ENCODE data around the gene GCAT. TPM values are rescaled to one million over a fixed set of nuclear protein-coding genes. Genes with fewer than 3 reads are reported as not detected.

GCAT gene
- total and polyA plus RNA-seq, 2 of the 13 experiments (the other 11 are each of a cell fraction or from before 2014, with no cell fraction given): 28.0 to 50.3 TPM

- TF ChIP-seq ZNF275 (CRISPR knock-in tag; IDR thresholded peaks at IDR 0.05; ENCODE audit: borderline replicate concordance) (no peak), FOXK1 (CRISPR knock-in tag; IDR thresholded peaks at IDR 0.05; ENCODE audit: borderline replicate concordance, low read depth) (no peak), CENPT (CRISPR knock-in tag; IDR thresholded peaks at IDR 0.05; ENCODE audit: low read depth) (no peak), JDP2 (CRISPR knock-in tag; IDR thresholded peaks at IDR 0.05; ENCODE audit: borderline replicate concordance) (no peak), ZNF510 (CRISPR knock-in tag; IDR thresholded peaks at IDR 0.05; ENCODE audit: low read depth) (no peak), PLRG1 (conservative IDR thresholded peaks at IDR 0.05) (no peak), DNMT3B (CRISPR knock-in tag; conservative IDR thresholded peaks at IDR 0.05) (no peak)
- TF ChIP-seq, protein P1, sequence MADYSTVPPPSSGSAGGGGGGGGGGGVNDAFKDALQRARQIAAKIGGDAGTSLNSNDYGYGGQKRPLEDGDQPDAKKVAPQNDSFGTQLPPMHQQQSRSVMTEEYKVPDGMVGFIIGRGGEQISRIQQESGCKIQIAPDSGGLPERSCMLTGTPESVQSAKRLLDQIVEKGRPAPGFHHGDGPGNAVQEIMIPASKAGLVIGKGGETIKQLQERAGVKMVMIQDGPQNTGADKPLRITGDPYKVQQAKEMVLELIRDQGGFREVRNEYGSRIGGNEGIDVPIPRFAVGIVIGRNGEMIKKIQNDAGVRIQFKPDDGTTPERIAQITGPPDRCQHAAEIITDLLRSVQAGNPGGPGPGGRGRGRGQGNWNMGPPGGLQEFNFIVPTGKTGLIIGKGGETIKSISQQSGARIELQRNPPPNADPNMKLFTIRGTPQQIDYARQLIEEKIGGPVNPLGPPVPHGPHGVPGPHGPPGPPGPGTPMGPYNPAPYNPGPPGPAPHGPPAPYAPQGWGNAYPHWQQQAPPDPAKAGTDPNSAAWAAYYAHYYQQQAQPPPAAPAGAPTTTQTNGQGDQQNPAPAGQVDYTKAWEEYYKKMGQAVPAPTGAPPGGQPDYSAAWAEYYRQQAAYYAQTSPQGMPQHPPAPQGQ (CRISPR knock-in tag; IDR thresholded peaks at IDR 0.05; ENCODE audit: borderline replicate concordance): no peak
- TF ChIP-seq, protein P2, sequence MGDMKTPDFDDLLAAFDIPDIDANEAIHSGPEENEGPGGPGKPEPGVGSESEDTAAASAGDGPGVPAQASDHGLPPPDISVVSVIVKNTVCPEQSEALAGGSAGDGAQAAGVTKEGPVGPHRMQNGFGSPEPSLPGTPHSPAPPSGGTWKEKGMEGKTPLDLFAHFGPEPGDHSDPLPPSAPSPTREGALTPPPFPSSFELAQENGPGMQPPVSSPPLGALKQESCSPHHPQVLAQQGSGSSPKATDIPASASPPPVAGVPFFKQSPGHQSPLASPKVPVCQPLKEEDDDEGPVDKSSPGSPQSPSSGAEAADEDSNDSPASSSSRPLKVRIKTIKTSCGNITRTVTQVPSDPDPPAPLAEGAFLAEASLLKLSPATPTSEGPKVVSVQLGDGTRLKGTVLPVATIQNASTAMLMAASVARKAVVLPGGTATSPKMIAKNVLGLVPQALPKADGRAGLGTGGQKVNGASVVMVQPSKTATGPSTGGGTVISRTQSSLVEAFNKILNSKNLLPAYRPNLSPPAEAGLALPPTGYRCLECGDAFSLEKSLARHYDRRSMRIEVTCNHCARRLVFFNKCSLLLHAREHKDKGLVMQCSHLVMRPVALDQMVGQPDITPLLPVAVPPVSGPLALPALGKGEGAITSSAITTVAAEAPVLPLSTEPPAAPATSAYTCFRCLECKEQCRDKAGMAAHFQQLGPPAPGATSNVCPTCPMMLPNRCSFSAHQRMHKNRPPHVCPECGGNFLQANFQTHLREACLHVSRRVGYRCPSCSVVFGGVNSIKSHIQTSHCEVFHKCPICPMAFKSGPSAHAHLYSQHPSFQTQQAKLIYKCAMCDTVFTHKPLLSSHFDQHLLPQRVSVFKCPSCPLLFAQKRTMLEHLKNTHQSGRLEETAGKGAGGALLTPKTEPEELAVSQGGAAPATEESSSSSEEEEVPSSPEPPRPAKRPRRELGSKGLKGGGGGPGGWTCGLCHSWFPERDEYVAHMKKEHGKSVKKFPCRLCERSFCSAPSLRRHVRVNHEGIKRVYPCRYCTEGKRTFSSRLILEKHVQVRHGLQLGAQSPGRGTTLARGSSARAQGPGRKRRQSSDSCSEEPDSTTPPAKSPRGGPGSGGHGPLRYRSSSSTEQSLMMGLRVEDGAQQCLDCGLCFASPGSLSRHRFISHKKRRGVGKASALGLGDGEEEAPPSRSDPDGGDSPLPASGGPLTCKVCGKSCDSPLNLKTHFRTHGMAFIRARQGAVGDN (CRISPR knock-in tag; IDR thresholded peaks at IDR 0.05): no peak
- TF ChIP-seq, protein P3, sequence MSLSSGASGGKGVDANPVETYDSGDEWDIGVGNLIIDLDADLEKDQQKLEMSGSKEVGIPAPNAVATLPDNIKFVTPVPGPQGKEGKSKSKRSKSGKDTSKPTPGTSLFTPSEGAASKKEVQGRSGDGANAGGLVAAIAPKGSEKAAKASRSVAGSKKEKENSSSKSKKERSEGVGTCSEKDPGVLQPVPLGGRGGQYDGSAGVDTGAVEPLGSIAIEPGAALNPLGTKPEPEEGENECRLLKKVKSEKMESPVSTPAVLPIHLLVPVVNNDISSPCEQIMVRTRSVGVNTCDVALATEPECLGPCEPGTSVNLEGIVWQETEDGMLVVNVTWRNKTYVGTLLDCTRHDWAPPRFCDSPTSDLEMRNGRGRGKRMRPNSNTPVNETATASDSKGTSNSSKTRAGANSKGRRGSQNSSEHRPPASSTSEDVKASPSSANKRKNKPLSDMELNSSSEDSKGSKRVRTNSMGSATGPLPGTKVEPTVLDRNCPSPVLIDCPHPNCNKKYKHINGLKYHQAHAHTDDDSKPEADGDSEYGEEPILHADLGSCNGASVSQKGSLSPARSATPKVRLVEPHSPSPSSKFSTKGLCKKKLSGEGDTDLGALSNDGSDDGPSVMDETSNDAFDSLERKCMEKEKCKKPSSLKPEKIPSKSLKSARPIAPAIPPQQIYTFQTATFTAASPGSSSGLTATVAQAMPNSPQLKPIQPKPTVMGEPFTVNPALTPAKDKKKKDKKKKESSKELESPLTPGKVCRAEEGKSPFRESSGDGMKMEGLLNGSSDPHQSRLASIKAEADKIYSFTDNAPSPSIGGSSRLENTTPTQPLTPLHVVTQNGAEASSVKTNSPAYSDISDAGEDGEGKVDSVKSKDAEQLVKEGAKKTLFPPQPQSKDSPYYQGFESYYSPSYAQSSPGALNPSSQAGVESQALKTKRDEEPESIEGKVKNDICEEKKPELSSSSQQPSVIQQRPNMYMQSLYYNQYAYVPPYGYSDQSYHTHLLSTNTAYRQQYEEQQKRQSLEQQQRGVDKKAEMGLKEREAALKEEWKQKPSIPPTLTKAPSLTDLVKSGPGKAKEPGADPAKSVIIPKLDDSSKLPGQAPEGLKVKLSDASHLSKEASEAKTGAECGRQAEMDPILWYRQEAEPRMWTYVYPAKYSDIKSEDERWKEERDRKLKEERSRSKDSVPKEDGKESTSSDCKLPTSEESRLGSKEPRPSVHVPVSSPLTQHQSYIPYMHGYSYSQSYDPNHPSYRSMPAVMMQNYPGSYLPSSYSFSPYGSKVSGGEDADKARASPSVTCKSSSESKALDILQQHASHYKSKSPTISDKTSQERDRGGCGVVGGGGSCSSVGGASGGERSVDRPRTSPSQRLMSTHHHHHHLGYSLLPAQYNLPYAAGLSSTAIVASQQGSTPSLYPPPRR (CRISPR knock-in tag; IDR thresholded peaks at IDR 0.05; ENCODE audit: borderline replicate concordance): 0 out of 2 replicates have a peak, but pooled peaks have one; percentile 23
- TF ChIP-seq, protein P4, sequence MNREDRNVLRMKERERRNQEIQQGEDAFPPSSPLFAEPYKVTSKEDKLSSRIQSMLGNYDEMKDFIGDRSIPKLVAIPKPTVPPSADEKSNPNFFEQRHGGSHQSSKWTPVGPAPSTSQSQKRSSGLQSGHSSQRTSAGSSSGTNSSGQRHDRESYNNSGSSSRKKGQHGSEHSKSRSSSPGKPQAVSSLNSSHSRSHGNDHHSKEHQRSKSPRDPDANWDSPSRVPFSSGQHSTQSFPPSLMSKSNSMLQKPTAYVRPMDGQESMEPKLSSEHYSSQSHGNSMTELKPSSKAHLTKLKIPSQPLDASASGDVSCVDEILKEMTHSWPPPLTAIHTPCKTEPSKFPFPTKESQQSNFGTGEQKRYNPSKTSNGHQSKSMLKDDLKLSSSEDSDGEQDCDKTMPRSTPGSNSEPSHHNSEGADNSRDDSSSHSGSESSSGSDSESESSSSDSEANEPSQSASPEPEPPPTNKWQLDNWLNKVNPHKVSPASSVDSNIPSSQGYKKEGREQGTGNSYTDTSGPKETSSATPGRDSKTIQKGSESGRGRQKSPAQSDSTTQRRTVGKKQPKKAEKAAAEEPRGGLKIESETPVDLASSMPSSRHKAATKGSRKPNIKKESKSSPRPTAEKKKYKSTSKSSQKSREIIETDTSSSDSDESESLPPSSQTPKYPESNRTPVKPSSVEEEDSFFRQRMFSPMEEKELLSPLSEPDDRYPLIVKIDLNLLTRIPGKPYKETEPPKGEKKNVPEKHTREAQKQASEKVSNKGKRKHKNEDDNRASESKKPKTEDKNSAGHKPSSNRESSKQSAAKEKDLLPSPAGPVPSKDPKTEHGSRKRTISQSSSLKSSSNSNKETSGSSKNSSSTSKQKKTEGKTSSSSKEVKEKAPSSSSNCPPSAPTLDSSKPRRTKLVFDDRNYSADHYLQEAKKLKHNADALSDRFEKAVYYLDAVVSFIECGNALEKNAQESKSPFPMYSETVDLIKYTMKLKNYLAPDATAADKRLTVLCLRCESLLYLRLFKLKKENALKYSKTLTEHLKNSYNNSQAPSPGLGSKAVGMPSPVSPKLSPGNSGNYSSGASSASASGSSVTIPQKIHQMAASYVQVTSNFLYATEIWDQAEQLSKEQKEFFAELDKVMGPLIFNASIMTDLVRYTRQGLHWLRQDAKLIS (CRISPR knock-in tag; IDR thresholded peaks at IDR 0.05): no peak
Measured at GRCh38 chr22:37842015-37842793, 34.5 kb downstream of the GCAT start (continued).
